Hepatocyte (in vitro differentiated cells): ENCODE measurements around the gene FRMPD3. TPM values are rescaled to one million over a fixed set of nuclear protein-coding genes. Genes with fewer than 3 reads are reported as not detected.

Experiments
- DNase-seq: peaks from one replicate; pipeline ENCODE4 v3.0.0-alpha.2; 2016; ENCODE audit warnings: low spot score
- H2AFZ ChIP-seq: fragments of 200-600 bp; sonication (generic); 2 replicates; pipeline ENCODE4 v1.6.0; 2016; ENCODE audit warnings: antibody characterized with exemption, mild to moderate bottlenecking
- H3K27ac ChIP-seq: fragments of 200-600 bp; sonication (generic); 2 replicates; pipeline ENCODE4 v1.5.1; 2016; ENCODE audit warnings: mild to moderate bottlenecking
- H3K27me3 ChIP-seq: fragments of 200-600 bp; sonication (generic); 2 replicates; pipeline ENCODE4 v1.6.1; 2016
- H3K36me3 ChIP-seq: fragments of 200-600 bp; sonication (generic); replicated peaks from 2 replicates; pipeline ENCODE4 v1.5.1; 2016; ENCODE audit warnings: low read depth; ENCODE audit not compliant: insufficient read depth
- H3K4me1 ChIP-seq: fragments of 200-600 bp; sonication (generic); 2 replicates; pipeline ENCODE4 v1.5.1; 2016; ENCODE audit warnings: mild to moderate bottlenecking, moderate library complexity; ENCODE audit not compliant: insufficient read depth
- H3K4me2 ChIP-seq: fragments of 200-600 bp; sonication (generic); 2 replicates; pipeline ENCODE4 v1.6.0; 2016
- H3K4me3 ChIP-seq: fragments of 200-600 bp; sonication (generic); 2 replicates; pipeline ENCODE4 v1.5.1; 2016; ENCODE audit warnings: mild to moderate bottlenecking
- H3K79me2 ChIP-seq: fragments of 200-600 bp; sonication (generic); 2 replicates; pipeline ENCODE4 v1.6.0; 2017; ENCODE audit warnings: mild to moderate bottlenecking
- H3K9me2 ChIP-seq: fragments of 200-600 bp; sonication (generic); replicated peaks from 2 replicates; pipeline ENCODE4 v1.6.0; 2017; ENCODE audit warnings: mild to moderate bottlenecking; ENCODE audit not compliant: insufficient read depth
- H3K9me3 ChIP-seq: fragments of 200-600 bp; sonication (generic); 2 replicates; pipeline ENCODE4 v1.5.1; 2016; ENCODE audit warnings: low read depth, mild to moderate bottlenecking
- H4K20me1 ChIP-seq: fragments of 200-600 bp; sonication (generic); 2 replicates; pipeline ENCODE4 v1.6.0; 2016; ENCODE audit warnings: mild to moderate bottlenecking; ENCODE audit not compliant: insufficient read depth, poor library complexity, severe bottlenecking
- CTCF ChIP-seq: fragments of 200-600 bp; sonication (generic); IDR thresholded peaks from 2 replicates; pipeline ENCODE4 v1.5.1; 2016; ENCODE audit warnings: antibody characterized with exemption, mild to moderate bottlenecking; ENCODE audit not compliant: poor library complexity
- EZH2 ChIP-seq: fragments of 200-600 bp; sonication (generic); IDR thresholded peaks from 2 replicates; pipeline ENCODE4 v1.6.1; 2016; ENCODE audit warnings: antibody characterized with exemption, mild to moderate bottlenecking, borderline replicate concordance
- EZH2phosphoT487 ChIP-seq: fragments of 200-600 bp; sonication (generic); IDR thresholded peaks from one replicate; pipeline ENCODE4 v1.6.1; 2018; ENCODE audit warnings: antibody characterized with exemption, mild to moderate bottlenecking, low read depth, moderate library complexity; ENCODE audit not compliant: unreplicated experiment, severe bottlenecking
- WGBS: methylation state at CpG from one replicate; pipeline ENCODE4 v1.1.6; 2016; ENCODE audit warnings: low lambda C conversion rate; ENCODE audit errors: missing lambda C conversion rate; 5-methylcytosine and 5-hydroxymethylcytosine counted together
- polyA plus RNA-seq: library from polyadenylated mRNA; unstranded; fragments of >200 nt; fragmentation: Nextera tagmentation; extraction: Ambion mirVana; gene quantifications from 2 replicates; pipeline ENCODE4 v1.2.1, GENCODE V29; 2016
- total RNA-seq: library from RNA; depleted of rRNA; stranded (reverse); fragments of >200 nt; gene quantifications from 2 replicates; pipeline ENCODE4 v1.2.3, GENCODE V29; 2014

Gene FRMPD3
- total and polyA plus RNA-seq, 2 experiments from 2014 or later, result 0.17 TPM; not detected in 1

- Histone ChIP-seq H3K36me3 (no peaks in the 10 kb centered on the region), H3K4me2 (no peak overlapping the region), H3K79me2 (no peaks in the 10 kb centered on the region), H2AFZ (no peak overlapping the region), H3K27me3 (no peaks in the 10 kb centered on the region), H3K9me2 (no peaks in the 10 kb centered on the region), H4K20me1 (no peaks in the 10 kb centered on the region), H3K4me3 (no peak overlapping the region), H3K27ac (no peak overlapping the region), H3K9me3 (no peaks in the 10 kb centered on the region), H3K4me1 (no peaks in the 10 kb centered on the region)
- no peak for DNase-seq
- TF ChIP-seq CTCF (peak; percentile 14), EZH2phosphoT487 (no peak)
- WGBS, result 48% methylated on average over 6 of the region's 6 CpGs
Observed at GRCh38 chrX:107429090-107429489, 20.4 kb upstream of the FRMPD3 start.

GRCh38 chrX:107440187-107440586, 9.3 kb upstream of the FRMPD3 start:
- peaks cover 6% of the 10 kb centered on the region for H3K4me1 ChIP-seq
- TF ChIP-seq CTCF (no peak), EZH2 (no peak), EZH2phosphoT487 (no peak)
- DNase-seq, result no peak
- H2AFZ ChIP-seq, result no peak overlapping the region
- H3K9me3 ChIP-seq, result no peaks in the 10 kb centered on the region
- no peaks in the 10 kb centered on the region for H3K36me3 ChIP-seq
- H3K4me3 ChIP-seq, result no peak overlapping the region
- WGBS, result 71% methylated on average over 3 of the region's 3 CpGs
- no peak overlapping the region for H3K27ac ChIP-seq
- no peak overlapping the region for H3K4me2 ChIP-seq
- no peaks in the 10 kb centered on the region for H3K27me3 ChIP-seq
- no peaks in the 10 kb centered on the region for H3K79me2 ChIP-seq
- no peaks in the 10 kb centered on the region for H3K9me2 ChIP-seq
- no peaks in the 10 kb centered on the region for H4K20me1 ChIP-seq

- Histone ChIP-seq H3K36me3 (no peaks in the 10 kb centered on the region), H3K4me1 (peaks cover 6% of the 10 kb centered on the region), H3K9me2 (no peaks in the 10 kb centered on the region), H3K27ac (no peak overlapping the region), H3K79me2 (no peaks in the 10 kb centered on the region), H3K27me3 (peaks cover 4% of the 10 kb centered on the region), H3K9me3 (no peaks in the 10 kb centered on the region), H2AFZ (no peak overlapping the region), H3K4me2 (no peak overlapping the region), H3K4me3 (no peak overlapping the region), H4K20me1 (no peaks in the 10 kb centered on the region)
- no peak for DNase-seq
- no peak for TF ChIP-seq EZH2phosphoT487
- no peak for TF ChIP-seq EZH2
- no peak for TF ChIP-seq CTCF
- WGBS, result 78% methylated on average over 5 of the region's 5 CpGs
Observed at GRCh38 chrX:107440692-107441091, 8.8 kb upstream of the FRMPD3 start.
